Stimulated activated CD4-positive, alpha-beta T cell treated with anti-CD3 and anti-CD28 coated beads, Interleukin-12 subunit alpha, Interleukin-12 subunit beta, amount 100 ng/mL, for 24 hours (primary cell): ENCODE results near the gene SDHC.
"Not testable (repeated sequence)": the region's sequence is repeated elsewhere in the genome, so short reads cannot be mapped to it uniquely, and the experiment has no call there.

Experiments
- DNase-seq, 2 experiments: peaks; one replicate each; pipeline ENCODE4 v3.0.0-alpha.2; 2020; ENCODE audit warnings: low read depth in 2 of 2

SDHC gene

GRCh38 chr1:161382214-161383019 is 68.2 kb downstream of the SDHC start:
- DNase-seq: no peak

GRCh38 chr1:161388639-161389038 is 74.5 kb downstream of the SDHC start:
- no peak for DNase-seq

- not testable (repeated sequence) for DNase-seq
These were observed 75.0 kb downstream of the SDHC start for GRCh38 chr1:161389158-161389557.

GRCh38 chr1:161389691-161390558 is 75.7 kb downstream of the SDHC start:
- DNase-seq: peak; percentile 82 to 93

DNA sequence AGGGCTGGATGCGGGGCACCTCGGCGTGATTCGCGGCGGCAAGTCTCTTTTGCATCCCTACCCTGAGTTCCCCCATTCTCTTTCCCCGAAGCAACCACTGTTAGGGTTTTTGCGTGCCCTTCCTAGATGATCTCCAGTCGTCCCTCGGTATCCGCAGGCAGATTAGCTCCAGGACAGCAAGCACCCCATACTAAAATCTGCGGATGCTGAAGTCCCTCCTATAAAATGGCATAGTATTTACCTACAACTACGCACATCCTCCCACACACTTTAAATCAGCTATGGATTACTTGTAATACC is 76.3 kb downstream of the SDHC start:
- no peak for DNase-seq

DNA sequence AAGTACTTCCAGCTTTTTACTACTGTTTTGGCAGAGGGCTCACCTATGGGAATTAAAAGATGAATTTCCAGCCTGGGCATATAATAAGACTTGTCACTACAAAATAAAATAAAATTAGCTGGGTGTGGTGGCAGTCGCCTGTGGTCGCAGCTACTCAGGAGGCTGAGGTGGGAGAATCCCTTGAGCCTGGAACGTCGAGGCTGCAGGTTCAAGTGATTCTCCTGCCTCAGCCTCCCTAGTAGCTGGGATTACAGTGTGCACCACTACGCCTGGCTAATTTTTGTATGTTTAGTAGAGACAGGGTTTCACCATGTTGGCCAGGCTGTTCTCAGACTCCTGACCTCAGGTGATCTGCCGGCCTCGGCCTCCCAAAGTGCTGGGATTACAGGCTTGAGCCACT is 77.0 kb downstream of the SDHC start:
- DNase-seq: not testable (repeated sequence)

DNA sequence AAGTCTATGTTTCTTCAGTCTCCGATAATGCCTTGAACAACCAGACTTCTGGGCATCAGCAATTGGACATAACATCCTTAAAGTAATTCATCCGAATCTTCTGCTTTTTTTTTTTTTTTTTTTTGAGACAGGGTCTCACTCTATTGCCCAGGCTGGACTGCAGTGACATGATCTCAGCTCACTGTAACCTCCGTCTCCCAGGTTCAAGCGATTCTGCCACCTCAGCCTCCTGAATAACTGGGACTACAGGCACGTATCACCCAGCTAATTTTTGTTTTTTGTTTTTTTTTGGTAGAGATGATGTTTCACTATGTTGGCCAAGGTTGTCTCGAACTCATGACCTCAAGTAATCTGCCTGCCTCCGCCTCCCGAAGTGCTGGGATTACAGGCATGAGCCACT is 77.4 kb downstream of the SDHC start:
- no peak for DNase-seq

- no peak for DNase-seq
These were observed 79.0 kb downstream of the SDHC start for GRCh38 chr1:161393151-161393550.

DNA sequence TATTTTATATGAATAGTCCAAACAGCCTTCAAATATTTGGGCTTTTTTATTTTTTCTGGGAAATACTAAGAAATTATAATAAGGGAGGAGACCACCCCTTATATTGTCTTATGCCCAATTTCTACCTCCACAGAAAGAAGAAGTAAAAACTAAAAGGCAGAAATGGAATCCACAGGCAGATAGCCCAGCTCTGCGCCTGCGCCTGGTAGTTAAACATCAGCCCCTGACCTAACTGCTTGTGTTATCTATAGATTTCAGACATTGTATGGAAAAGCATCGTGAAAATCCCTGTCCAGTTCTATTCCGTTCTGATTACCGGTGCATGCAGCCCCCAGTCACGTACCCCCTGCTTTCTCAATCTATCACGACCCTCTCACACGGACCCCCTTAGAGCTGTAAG is 82.9 kb downstream of the SDHC start:
- not testable (repeated sequence) for DNase-seq

GRCh38 chr1:161398900-161399256 is 84.7 kb downstream of the SDHC start:
- no peak for DNase-seq

DNA sequence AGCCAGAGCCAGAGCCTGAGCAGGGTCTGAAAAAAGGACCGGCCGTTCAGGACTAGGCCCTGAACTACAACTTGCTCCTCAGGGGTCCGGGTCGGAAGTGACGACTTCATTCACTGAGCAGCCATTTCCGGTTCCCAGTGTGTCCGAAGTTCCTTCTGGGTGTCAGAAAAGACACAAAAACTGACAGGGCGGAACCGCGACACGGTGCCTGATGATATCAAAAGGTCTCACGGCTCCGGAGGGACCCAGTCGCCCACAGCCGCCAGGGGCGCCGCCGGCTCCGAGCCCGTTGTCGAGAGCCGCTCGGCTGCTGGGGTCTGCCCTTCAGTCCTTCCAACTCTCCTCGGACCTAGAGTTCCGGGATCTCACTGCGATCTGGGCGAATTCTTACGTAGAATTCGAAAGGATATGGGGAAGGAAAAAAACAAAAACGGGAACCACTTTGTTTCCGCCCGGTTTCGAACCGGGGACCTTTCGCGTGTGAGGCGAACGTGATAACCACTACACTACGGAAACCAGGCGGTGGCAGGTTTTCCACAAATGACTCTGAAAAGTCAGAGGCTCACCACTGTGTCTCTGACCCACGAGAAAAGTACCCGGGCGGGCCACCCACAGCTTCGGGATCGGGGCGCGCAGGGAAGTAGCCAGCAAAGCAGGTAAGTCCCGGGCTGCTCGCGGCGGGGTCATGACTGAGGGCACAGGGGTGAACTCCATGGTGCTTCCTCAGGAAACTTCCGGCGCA is 85.2 kb downstream of the SDHC start:
- DNase-seq: peak; percentile 88 to 93

DNA sequence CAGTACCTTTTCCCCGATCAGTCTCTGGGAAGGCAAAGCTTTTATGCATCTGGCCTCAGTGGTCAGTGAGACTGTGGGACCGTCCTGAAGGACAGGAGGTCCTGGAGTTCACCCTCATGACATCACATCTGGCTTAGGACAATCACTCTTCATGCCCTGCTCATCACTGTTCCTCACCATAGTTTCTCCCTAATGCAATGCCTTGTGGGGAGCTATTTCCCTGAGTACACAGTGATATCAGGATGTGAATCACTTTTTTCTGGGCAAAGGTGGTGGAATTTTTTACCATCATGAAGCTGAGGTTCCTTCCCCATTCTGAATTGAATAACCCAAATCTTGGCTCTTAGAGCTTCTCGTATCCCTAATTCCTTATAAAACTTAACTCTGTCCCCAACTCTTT is 88.3 kb downstream of the SDHC start:
- DNase-seq: no peak

DNA sequence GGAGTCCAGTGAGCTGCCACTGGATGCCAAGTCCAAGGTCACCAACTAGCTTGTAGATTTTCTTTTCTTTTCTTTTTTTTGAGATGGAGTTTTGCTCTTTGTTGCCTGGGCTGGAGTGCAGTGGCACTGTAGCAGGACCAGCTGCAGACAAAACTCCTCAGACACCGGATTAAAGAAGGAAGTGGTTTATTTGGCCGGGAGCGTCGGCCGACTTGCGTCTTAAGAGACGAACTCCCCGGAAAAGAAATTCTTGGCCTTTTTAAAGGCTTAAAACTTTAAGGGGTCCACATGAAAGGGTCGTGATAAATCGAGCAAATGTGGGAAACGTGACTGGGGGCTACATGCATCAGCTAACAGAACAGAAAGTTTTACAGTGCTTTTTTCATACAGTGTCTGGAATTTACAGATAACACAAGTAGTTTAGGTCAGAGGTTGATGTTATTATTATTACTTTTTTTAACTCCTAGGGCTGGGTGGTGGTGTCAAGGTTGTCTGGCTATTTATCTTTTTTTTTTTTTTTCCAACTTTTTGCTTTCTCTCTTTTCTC is 89.9 kb downstream of the SDHC start:
- DNase-seq: no peak

DNA sequence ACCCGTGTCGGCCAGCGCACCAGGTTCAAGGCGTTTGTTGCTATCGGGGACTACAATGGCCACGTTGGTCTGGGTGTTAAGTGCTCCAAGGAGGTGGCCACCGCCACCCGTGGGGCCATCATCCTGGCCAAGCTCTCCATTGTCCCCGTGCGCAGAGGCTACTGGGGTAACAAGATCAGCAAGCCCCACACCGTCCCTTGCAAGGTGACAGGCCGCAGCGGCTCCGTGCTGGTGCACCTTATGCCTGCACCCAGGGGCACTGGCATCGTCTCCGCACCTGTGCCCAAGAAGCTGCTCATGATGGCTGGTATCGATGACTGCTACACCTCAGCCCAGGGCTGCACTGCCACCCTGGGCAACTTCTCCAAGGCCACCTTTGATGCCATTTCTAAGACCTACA is 92.4 kb downstream of the SDHC start:
- DNase-seq: not testable (repeated sequence)

DNA sequence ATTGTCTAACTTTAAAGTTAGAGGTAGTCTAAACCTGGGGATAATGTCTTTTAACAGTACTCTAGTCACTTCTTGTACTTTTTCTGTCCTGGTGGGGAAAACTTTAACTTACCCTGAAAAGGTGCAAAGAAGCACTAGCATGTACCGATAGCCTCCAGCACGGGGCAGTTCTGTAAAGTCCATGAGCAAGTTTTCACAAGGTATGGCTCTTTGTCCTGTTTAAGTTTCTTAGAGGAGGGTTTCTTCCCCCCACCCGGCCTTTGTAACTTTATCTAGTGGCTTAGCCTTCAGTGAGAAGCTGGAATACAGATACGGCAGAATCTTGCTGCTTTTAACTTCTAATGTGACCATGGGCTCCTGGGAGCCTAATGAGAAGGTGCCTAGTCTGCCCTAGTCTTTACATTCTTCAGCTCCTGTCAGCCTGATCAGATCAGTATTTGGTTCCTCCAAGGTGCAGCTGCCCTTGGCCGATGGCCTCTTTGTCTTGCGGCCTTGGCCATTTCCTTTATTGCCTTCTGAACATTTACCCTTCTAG is 93.3 kb downstream of the SDHC start:
- DNase-seq: no peak

- DNase-seq: no peak
These were observed 94.4 kb downstream of the SDHC start for GRCh38 chr1:161408429-161409052.

DNA sequence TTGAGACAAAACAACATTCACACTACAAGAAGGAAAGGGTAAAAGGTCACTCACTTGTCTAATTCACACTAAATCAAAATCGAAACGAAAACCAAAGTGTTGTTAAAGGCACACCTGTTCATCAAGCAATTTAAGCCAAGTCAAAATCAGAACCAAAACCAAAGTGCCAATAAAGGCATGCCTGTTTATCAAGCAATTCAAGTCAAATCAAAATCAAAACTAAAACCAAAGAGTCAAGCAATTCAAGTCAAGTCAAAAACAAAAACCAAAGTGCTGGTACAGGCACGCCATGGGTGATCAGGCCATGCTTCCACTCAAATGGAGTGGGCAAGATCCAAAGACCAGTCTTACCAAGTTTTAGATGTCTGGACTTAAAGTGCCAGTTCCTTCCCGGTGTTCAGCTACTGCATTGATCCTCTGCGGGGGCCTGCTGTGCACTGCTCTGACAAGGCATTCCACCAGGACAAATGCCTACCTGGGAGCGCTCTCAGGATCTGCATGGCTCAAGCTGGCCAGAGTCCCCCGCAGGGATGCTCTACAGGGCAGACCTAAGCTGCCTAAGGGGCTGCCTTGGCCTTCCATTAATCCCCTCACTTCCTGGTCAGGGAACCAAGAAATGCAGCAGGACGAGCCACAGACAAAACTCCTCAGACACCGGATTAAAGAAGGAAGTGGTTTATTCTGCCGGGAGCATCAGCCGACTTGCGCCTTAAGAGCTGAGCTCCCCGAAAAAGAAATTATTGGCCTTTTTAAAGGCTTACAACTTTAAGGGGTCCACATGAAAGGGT is 95.9 kb downstream of the SDHC start:
- DNase-seq: not testable (repeated sequence)

DNA sequence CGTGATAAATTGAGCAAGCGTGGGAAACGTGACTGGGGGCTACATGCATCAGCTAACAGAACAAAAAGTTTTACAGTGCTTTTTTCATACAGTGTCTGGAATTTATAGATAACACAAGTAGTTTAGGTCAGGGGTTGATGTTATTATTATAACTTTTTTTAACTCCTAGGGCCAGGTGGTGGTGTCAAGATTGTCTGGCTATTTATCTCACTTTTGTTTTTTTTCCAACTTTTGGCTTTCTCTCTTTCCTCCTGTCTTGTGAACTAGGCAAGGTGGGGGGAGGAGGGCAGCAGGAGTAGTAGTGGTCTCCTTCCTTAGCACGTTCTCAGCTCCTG is 96.4 kb downstream of the SDHC start:
- not testable (repeated sequence) for DNase-seq
